GM12892 (cell line): ENCODE measurements around the gene SYT4.

Experiments
- POLR2A ChIP-seq: IDR thresholded peaks from 2 replicates; pipeline ENCODE4 v1.6.1; 2011; ENCODE audit warnings: low read depth, low read length, control low read depth
- TAF1 ChIP-seq: IDR thresholded peaks from 2 replicates; pipeline ENCODE4 v1.6.1; 2011; ENCODE audit warnings: low read depth, mild to moderate bottlenecking, control low read depth, low read length, borderline replicate concordance

- TF ChIP-seq POLR2A (no peak), TAF1 (no peak)
Measured at GRCh38 chr18:43238429-43238828, 38.9 kb downstream of the SYT4 start.
